ENCODE measurements around the gene VSTM1.

DNA sequence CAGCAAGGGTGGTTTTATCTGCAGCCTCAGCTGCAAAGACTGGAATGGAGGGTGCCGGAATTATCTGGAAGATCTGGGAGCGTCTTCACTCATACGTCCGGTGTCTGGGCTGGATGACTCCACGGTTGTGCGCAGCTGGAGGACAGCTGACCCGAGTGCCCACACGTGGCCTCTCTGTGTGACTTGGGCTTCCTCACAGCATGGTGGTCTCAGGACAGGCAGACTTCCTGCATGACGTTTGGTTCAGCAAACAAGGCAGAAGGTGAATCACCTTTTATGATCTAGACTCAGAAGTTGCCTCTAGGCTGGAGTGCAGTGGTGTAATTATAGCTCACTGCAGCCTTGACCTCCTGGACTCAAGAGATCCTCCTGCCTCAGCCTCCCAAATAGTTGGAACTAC lies 39.0 kb downstream of the VSTM1 start:
- TF ChIP-seq SP1 (IDR thresholded peaks at IDR 0.05) (no peak), YY1 (IDR thresholded peaks at IDR 0.05) (no peak), JUND (IDR thresholded peaks at IDR 0.05) (no peak), TAF1 (conservative IDR thresholded peaks at IDR 0.05) (no peak), FOXA1 (IDR thresholded peaks at IDR 0.05) (no peak), GABPA (IDR thresholded peaks at IDR 0.05 in 1 of 2, conservative IDR thresholded peaks at IDR 0.05 in 1 of 2) (no peak)
- TF ChIP-seq, protein P1, sequence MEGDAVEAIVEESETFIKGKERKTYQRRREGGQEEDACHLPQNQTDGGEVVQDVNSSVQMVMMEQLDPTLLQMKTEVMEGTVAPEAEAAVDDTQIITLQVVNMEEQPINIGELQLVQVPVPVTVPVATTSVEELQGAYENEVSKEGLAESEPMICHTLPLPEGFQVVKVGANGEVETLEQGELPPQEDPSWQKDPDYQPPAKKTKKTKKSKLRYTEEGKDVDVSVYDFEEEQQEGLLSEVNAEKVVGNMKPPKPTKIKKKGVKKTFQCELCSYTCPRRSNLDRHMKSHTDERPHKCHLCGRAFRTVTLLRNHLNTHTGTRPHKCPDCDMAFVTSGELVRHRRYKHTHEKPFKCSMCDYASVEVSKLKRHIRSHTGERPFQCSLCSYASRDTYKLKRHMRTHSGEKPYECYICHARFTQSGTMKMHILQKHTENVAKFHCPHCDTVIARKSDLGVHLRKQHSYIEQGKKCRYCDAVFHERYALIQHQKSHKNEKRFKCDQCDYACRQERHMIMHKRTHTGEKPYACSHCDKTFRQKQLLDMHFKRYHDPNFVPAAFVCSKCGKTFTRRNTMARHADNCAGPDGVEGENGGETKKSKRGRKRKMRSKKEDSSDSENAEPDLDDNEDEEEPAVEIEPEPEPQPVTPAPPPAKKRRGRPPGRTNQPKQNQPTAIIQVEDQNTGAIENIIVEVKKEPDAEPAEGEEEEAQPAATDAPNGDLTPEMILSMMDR (IDR thresholded peaks at IDR 0.05; ENCODE audit: low read depth, low read length, missing input control), result no peak
- TF ChIP-seq, protein P2, sequence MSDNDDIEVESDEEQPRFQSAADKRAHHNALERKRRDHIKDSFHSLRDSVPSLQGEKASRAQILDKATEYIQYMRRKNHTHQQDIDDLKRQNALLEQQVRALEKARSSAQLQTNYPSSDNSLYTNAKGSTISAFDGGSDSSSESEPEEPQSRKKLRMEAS (IDR thresholded peaks at IDR 0.05), result no peak
- TF ChIP-seq, protein P3, sequence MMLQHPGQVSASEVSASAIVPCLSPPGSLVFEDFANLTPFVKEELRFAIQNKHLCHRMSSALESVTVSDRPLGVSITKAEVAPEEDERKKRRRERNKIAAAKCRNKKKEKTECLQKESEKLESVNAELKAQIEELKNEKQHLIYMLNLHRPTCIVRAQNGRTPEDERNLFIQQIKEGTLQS (IDR thresholded peaks at IDR 0.05), result no peak
- TF ChIP-seq, protein P4, sequence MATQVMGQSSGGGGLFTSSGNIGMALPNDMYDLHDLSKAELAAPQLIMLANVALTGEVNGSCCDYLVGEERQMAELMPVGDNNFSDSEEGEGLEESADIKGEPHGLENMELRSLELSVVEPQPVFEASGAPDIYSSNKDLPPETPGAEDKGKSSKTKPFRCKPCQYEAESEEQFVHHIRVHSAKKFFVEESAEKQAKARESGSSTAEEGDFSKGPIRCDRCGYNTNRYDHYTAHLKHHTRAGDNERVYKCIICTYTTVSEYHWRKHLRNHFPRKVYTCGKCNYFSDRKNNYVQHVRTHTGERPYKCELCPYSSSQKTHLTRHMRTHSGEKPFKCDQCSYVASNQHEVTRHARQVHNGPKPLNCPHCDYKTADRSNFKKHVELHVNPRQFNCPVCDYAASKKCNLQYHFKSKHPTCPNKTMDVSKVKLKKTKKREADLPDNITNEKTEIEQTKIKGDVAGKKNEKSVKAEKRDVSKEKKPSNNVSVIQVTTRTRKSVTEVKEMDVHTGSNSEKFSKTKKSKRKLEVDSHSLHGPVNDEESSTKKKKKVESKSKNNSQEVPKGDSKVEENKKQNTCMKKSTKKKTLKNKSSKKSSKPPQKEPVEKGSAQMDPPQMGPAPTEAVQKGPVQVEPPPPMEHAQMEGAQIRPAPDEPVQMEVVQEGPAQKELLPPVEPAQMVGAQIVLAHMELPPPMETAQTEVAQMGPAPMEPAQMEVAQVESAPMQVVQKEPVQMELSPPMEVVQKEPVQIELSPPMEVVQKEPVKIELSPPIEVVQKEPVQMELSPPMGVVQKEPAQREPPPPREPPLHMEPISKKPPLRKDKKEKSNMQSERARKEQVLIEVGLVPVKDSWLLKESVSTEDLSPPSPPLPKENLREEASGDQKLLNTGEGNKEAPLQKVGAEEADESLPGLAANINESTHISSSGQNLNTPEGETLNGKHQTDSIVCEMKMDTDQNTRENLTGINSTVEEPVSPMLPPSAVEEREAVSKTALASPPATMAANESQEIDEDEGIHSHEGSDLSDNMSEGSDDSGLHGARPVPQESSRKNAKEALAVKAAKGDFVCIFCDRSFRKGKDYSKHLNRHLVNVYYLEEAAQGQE (IDR thresholded peaks at IDR 0.05), result no peak
